Measurements from ENCODE around the gene NFKBIZ.

- TF ChIP-seq EZH2phosphoT487 (IDR thresholded peaks at IDR 0.05; ENCODE audit: insufficient read depth, low read depth): no peak
- TF ChIP-seq EZH2 (IDR thresholded peaks at IDR 0.05; ENCODE audit: insufficient read depth, poor library complexity, severe bottlenecking): no peak
Observed at GRCh38 chr3:101873619-101874018, 24.3 kb downstream of the NFKBIZ start.

All from GM23248 (cell line).